Limb (tissue), 2 donors: ENCODE data around the gene MSH3.
"Not testable (repeated sequence)": the region's sequence is repeated elsewhere in the genome, so short reads cannot be mapped to it uniquely, and the experiment has no call there.

Source experiments
- DNase-seq, 2 donors: peaks; one replicate each; pipeline ENCODE4 v3.0.0-alpha.2; 2016; ENCODE audit errors: extremely low spot score in 2 of 2

MSH3 gene

GRCh38 chr5:80755626-80756025, 101.2 kb downstream of the MSH3 start:
- no peak for DNase-seq

- no peak for DNase-seq
These were observed 101.8 kb downstream of the MSH3 start for GRCh38 chr5:80756292-80756691.

GRCh38 chr5:80757290-80757689, 102.8 kb downstream of the MSH3 start:
- no peak for DNase-seq

- DNase-seq: no peak
These were observed 105.6 kb downstream of the MSH3 start for GRCh38 chr5:80759866-80760577.

GRCh38 chr5:80760680-80761079, 106.2 kb downstream of the MSH3 start:
- DNase-seq: no peak

- DNase-seq: no peak
These were observed 106.7 kb downstream of the MSH3 start for GRCh38 chr5:80761176-80761575.

- DNase-seq: no peak
These were observed 107.5 kb downstream of the MSH3 start for GRCh38 chr5:80761966-80762365.

GRCh38 chr5:80762573-80762972, 108.1 kb downstream of the MSH3 start:
- DNase-seq: no peak

- no peak for DNase-seq
These were observed 108.8 kb downstream of the MSH3 start for GRCh38 chr5:80763211-80763610.

- no peak for DNase-seq
These were observed 109.6 kb downstream of the MSH3 start for GRCh38 chr5:80763873-80764647.

- DNase-seq: no peak
These were observed 110.3 kb downstream of the MSH3 start for GRCh38 chr5:80764786-80765185.

- DNase-seq: no peak
These were observed 123.2 kb downstream of the MSH3 start for GRCh38 chr5:80777347-80778287.

- DNase-seq: no peak
These were observed 125.6 kb downstream of the MSH3 start for GRCh38 chr5:80780024-80780423.

- DNase-seq: no peak
These were observed 126.4 kb downstream of the MSH3 start for GRCh38 chr5:80780761-80781285.

GRCh38 chr5:80781356-80781755, 126.9 kb downstream of the MSH3 start:
- no peak for DNase-seq

- DNase-seq: no peak
These were observed 128.2 kb downstream of the MSH3 start for GRCh38 chr5:80782626-80783025.

GRCh38 chr5:80783751-80784150, 129.3 kb downstream of the MSH3 start:
- DNase-seq: not testable (repeated sequence)

GRCh38 chr5:80784451-80784850, 130.0 kb downstream of the MSH3 start:
- no peak for DNase-seq

GRCh38 chr5:80789319-80790016, 135.0 kb downstream of the MSH3 start:
- DNase-seq: not testable (repeated sequence)

- no peak for DNase-seq
These were observed 136.2 kb downstream of the MSH3 start for GRCh38 chr5:80790698-80791097.

- no peak for DNase-seq
These were observed 138.9 kb downstream of the MSH3 start for GRCh38 chr5:80793354-80793753.
